ENCODE measurements around the gene IGSF6.

DNA sequence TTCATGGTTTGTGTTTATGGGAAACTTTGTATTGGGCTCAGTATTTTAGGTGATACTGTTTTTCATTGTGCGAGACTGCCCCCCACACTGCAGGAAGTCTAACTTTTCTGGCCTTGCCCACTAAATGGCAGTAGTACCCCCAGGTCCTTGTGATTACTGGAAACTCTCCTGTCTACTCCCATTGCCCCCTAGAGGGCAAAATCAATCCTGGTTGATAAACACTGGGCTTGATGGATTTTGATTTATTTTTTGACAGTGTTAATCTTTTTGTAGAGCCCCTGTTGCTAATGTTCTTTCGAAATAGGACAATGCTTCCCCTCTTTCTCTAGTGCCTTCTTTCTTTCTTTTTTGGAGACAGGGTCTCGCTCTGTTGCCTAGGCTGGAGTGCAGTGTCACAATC is 37.5 kb downstream of the IGSF6 start:
- TF ChIP-seq ASH2L (IDR thresholded peaks at IDR 0.05; ENCODE audit: low read length): no peak
- no peak for TF ChIP-seq EGR1 (IDR thresholded peaks at IDR 0.05; ENCODE audit: borderline replicate concordance, low read depth, low read length)
- TF ChIP-seq, protein P1, sequence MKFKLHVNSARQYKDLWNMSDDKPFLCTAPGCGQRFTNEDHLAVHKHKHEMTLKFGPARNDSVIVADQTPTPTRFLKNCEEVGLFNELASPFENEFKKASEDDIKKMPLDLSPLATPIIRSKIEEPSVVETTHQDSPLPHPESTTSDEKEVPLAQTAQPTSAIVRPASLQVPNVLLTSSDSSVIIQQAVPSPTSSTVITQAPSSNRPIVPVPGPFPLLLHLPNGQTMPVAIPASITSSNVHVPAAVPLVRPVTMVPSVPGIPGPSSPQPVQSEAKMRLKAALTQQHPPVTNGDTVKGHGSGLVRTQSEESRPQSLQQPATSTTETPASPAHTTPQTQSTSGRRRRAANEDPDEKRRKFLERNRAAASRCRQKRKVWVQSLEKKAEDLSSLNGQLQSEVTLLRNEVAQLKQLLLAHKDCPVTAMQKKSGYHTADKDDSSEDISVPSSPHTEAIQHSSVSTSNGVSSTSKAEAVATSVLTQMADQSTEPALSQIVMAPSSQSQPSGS (IDR thresholded peaks at IDR 0.05; ENCODE audit: low read length): no peak
- no peak for TF ChIP-seq CEBPB (IDR thresholded peaks at IDR 0.05; ENCODE audit: low read depth, low read length)
- no peak for TF ChIP-seq EZH2 (IDR thresholded peaks at IDR 0.05; ENCODE audit: low read depth, low read length, severe bottlenecking)
- TF ChIP-seq GABPA (IDR thresholded peaks at IDR 0.05; ENCODE audit: borderline replicate concordance, insufficient read depth, low read length): no peak
- TF ChIP-seq, protein P2, sequence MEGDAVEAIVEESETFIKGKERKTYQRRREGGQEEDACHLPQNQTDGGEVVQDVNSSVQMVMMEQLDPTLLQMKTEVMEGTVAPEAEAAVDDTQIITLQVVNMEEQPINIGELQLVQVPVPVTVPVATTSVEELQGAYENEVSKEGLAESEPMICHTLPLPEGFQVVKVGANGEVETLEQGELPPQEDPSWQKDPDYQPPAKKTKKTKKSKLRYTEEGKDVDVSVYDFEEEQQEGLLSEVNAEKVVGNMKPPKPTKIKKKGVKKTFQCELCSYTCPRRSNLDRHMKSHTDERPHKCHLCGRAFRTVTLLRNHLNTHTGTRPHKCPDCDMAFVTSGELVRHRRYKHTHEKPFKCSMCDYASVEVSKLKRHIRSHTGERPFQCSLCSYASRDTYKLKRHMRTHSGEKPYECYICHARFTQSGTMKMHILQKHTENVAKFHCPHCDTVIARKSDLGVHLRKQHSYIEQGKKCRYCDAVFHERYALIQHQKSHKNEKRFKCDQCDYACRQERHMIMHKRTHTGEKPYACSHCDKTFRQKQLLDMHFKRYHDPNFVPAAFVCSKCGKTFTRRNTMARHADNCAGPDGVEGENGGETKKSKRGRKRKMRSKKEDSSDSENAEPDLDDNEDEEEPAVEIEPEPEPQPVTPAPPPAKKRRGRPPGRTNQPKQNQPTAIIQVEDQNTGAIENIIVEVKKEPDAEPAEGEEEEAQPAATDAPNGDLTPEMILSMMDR (IDR thresholded peaks at IDR 0.05; ENCODE audit: control extremely low read depth in 1 of 3, insufficient read depth in 1 of 3, low read depth in 1 of 3, low read length in 3 of 3): peak in 2 of 3 experiments; percentile 35 to 42; a peak in 2 of 4 replicates
- TF ChIP-seq RXRA (IDR thresholded peaks at IDR 0.05; ENCODE audit: insufficient read depth, low read depth, low read length): no peak
- no peak for TF ChIP-seq SAP30 (IDR thresholded peaks at IDR 0.05; ENCODE audit: insufficient read depth, insufficient replicate concordance, low read length)
- no peak for TF ChIP-seq GTF2F1 (IDR thresholded peaks at IDR 0.05; ENCODE audit: borderline replicate concordance, low read depth, low read length)
- no peak for TF ChIP-seq CBX5 (IDR thresholded peaks at IDR 0.05; ENCODE audit: low read depth, low read length)
- TF ChIP-seq, protein P3, sequence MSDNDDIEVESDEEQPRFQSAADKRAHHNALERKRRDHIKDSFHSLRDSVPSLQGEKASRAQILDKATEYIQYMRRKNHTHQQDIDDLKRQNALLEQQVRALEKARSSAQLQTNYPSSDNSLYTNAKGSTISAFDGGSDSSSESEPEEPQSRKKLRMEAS (IDR thresholded peaks at IDR 0.05): no peak
- TF ChIP-seq POLR2A (IDR thresholded peaks at IDR 0.05; ENCODE audit: control extremely low read depth in 1 of 2, low read depth in 2 of 2, low read length in 2 of 2): no peak
- TF ChIP-seq, protein P4, sequence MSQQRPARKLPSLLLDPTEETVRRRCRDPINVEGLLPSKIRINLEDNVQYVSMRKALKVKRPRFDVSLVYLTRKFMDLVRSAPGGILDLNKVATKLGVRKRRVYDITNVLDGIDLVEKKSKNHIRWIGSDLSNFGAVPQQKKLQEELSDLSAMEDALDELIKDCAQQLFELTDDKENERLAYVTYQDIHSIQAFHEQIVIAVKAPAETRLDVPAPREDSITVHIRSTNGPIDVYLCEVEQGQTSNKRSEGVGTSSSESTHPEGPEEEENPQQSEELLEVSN (IDR thresholded peaks at IDR 0.05): no peak
